CD4-positive, alpha-beta T cell (primary cell): ENCODE results near the gene KIF26B. TPM values are rescaled to one million over a fixed set of nuclear protein-coding genes. Genes with fewer than 3 reads are reported as not detected.

Source experiments
- ATAC-seq: fragments of 200-7000 bp; cut with Tn5 transposase; one replicate; pipeline ENCODE4 v1.10.0; 2022; ENCODE audit warnings: mild to moderate bottlenecking; ENCODE audit not compliant: poor library complexity
- CTCF ChIA-PET: fragments of 350-600 bp; sonication (Branson Sonifier 250); formaldehyde crosslinking; loops from one replicate; lab custom pipeline; 2021; ENCODE audit warnings: antibody characterized with exemption, inconsistent platforms; lab: Charles Lee
- POLR2A ChIA-PET: fragments of 350-600 bp; sonication (Branson Sonifier 250); formaldehyde crosslinking; loops from one replicate; lab custom pipeline; 2021; ENCODE audit warnings: antibody characterized with exemption, inconsistent platforms; lab: Charles Lee
- DNase-seq, 14 experiments: peaks; one replicate each; pipeline ENCODE4 v3.0.0-alpha.2; 2013 to 2020; ENCODE audit warnings: mixed read lengths in 2 of 14
- H3K27ac ChIP-seq, 2 donors: one replicate each; pipeline versions ENCODE4 v1.5.1 to v1.7.0; 2013; ENCODE audit warnings: low read length in 2 of 2, low read depth in 1 of 2, mild to moderate bottlenecking in 1 of 2
- H3K27me3 ChIP-seq, 2 experiments: 1 replicate in 1 of 2; 2 replicates in 1 of 2; pipeline versions ENCODE4 v1.6.1 to v1.7.0; 2013; ENCODE audit warnings: low read length in 2 of 2, control low read depth in 1 of 2, mild to moderate bottlenecking in 1 of 2, moderate library complexity in 1 of 2; ENCODE audit not compliant: insufficient read depth in 2 of 2, control insufficient read depth in 1 of 2
- H3K36me3 ChIP-seq: one replicate; pipeline ENCODE4 v1.6.1; 2013; ENCODE audit warnings: low read length, control low read depth; ENCODE audit not compliant: insufficient read depth
- H3K4me1 ChIP-seq: one replicate; pipeline ENCODE4 v1.6.1; 2013; ENCODE audit warnings: low read length, control low read depth; ENCODE audit not compliant: insufficient read depth
- H3K4me3 ChIP-seq: one replicate; pipeline ENCODE4 v1.5.1; 2013; ENCODE audit warnings: mild to moderate bottlenecking, low read length, moderate library complexity
- H3K9me3 ChIP-seq, 2 experiments: 1 replicate in 1 of 2; 2 replicates in 1 of 2; pipeline versions ENCODE4 v1.6.1 to v1.7.0; 2013; ENCODE audit warnings: low read length in 2 of 2, mild to moderate bottlenecking in 2 of 2, control low read depth in 1 of 2, moderate library complexity in 1 of 2; ENCODE audit not compliant: control insufficient read depth in 1 of 2, insufficient read depth in 1 of 2
- H3K27ac Mint-ChIP-seq: one replicate; pipeline ENCODE4 v1.8.0; 2020; ENCODE audit warnings: mixed read lengths
- H3K27me3 Mint-ChIP-seq: one replicate; pipeline ENCODE4 v1.8.0; 2021; ENCODE audit warnings: mixed read lengths
- H3K36me3 Mint-ChIP-seq: one replicate; pipeline ENCODE4 v1.8.0; 2021; ENCODE audit warnings: low read depth, mixed read lengths
- H3K4me1 Mint-ChIP-seq: one replicate; pipeline ENCODE4 v1.8.0; 2021; ENCODE audit warnings: low read depth, mixed read lengths
- H3K4me3 Mint-ChIP-seq: one replicate; pipeline ENCODE4 v1.8.0; 2020; ENCODE audit warnings: mild to moderate bottlenecking, mixed read lengths
- H3K9me3 Mint-ChIP-seq: one replicate; pipeline ENCODE4 v1.8.0; 2020; ENCODE audit warnings: mixed read lengths
- intact Hi-C, 2 experiments: fragments of 100-400 bp; cut with DNase I in 1 of 2; cut with micrococcal nuclease in 1 of 2; formaldehyde crosslinking; loops; one replicate each; pipeline versions ENCODE4 v1.15.1 to v1.9.0; 2023 to 2025; cut with DNase I, micrococcal nuclease
- total RNA-seq, 174 experiments: library from RNA in 2 of 174; stranded (reverse) in 2 of 174; gene quantifications; one replicate each; pipeline ENCODE4 v1.2.3 and lab custom pipeline; 2021 to 2026
- TF ChIP-seq, protein P1 (sequence below): fragments of 200-600 bp; IDR thresholded peaks from one replicate; pipeline ENCODE4 v1.8.0; 2022; ENCODE audit warnings: antibody characterized with exemption, mild to moderate bottlenecking

KIF26B gene
- total RNA-seq, 2 experiments from 2014 or later = 0.03 TPM; not detected in 1

DNA sequence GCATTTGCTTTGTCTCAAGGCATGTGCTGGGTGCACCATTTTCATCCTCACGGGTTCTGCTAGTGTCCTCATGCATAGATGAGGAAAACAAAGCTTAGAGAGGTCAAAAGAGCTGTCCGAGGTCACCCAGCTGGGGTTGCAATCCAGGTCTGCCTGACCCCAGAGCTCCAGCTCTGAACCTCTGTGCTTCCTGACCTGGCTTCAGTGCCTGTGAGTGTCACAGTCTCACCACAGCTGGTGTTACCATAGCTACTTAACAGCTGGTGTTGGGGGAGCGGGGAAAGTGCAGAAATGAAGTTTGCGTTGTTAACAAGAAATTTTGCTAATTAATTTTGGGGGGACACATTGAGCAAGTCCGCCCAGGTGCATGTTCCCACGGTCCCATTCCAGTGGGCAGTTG, 328.5 kb downstream of the KIF26B start:
- H3K9me3 Mint-ChIP-seq = no peaks in the 10 kb centered on the region
- no peak for DNase-seq
- H3K4me3 Mint-ChIP-seq = no peak overlapping the region
- no peaks in the 10 kb centered on the region for H3K36me3 ChIP-seq
- no peaks in the 10 kb centered on the region for H3K9me3 ChIP-seq
- no peaks in the 10 kb centered on the region for H3K27me3 ChIP-seq
- H3K4me1 ChIP-seq = no peaks in the 10 kb centered on the region
- no peak overlapping the region for H3K27ac Mint-ChIP-seq
- ChIA-PET POLR2A (no interaction called here), CTCF (no interaction called here)
- H3K27ac ChIP-seq = no peak overlapping the region
- no peaks in the 10 kb centered on the region for H3K4me1 Mint-ChIP-seq
- H3K4me3 ChIP-seq = no peak overlapping the region
- no peaks in the 10 kb centered on the region for H3K36me3 Mint-ChIP-seq
- TF ChIP-seq, protein P1, sequence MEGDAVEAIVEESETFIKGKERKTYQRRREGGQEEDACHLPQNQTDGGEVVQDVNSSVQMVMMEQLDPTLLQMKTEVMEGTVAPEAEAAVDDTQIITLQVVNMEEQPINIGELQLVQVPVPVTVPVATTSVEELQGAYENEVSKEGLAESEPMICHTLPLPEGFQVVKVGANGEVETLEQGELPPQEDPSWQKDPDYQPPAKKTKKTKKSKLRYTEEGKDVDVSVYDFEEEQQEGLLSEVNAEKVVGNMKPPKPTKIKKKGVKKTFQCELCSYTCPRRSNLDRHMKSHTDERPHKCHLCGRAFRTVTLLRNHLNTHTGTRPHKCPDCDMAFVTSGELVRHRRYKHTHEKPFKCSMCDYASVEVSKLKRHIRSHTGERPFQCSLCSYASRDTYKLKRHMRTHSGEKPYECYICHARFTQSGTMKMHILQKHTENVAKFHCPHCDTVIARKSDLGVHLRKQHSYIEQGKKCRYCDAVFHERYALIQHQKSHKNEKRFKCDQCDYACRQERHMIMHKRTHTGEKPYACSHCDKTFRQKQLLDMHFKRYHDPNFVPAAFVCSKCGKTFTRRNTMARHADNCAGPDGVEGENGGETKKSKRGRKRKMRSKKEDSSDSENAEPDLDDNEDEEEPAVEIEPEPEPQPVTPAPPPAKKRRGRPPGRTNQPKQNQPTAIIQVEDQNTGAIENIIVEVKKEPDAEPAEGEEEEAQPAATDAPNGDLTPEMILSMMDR = no peak
- ATAC-seq = no peak
- no peaks in the 10 kb centered on the region for H3K27me3 Mint-ChIP-seq
- intact Hi-C loops = no loop called here

DNA sequence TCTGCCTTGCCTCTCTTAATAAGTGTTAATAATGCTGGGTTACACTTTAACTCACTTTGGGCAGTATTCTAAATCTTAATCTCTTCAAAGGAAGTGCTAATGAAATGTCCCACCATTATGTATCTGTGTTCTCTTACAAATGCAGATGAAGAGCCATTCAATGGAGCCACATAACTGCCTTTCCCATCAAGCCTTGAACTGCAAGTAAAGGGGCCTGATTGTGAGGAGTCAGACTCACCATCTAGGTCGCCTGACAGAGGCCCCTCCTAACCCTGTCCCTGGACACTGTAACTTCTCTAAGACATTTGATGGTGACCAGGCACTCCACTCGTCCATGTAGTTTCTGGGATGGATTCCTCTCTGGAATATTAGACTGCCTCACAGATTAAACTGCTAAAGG, 329.4 kb downstream of the KIF26B start:
- Mint-ChIP-seq H3K4me3 (no peak overlapping the region), H3K9me3 (no peaks in the 10 kb centered on the region), H3K27me3 (no peaks in the 10 kb centered on the region), H3K36me3 (no peaks in the 10 kb centered on the region), H3K27ac (no peak overlapping the region), H3K4me1 (no peaks in the 10 kb centered on the region)
- no peaks in the 10 kb centered on the region for H3K4me1 ChIP-seq
- intact Hi-C loops = no loop called here
- no peaks in the 10 kb centered on the region for H3K9me3 ChIP-seq
- no peak overlapping the region for H3K4me3 ChIP-seq
- TF ChIP-seq, protein P1 = no peak
- H3K27ac ChIP-seq = no peak overlapping the region
- DNase-seq = no peak
- no peaks in the 10 kb centered on the region for H3K27me3 ChIP-seq
- POLR2A ChIA-PET = no interaction called here
- H3K36me3 ChIP-seq = no peaks in the 10 kb centered on the region
- CTCF ChIA-PET = no interaction called here
- ATAC-seq = no peak

DNA sequence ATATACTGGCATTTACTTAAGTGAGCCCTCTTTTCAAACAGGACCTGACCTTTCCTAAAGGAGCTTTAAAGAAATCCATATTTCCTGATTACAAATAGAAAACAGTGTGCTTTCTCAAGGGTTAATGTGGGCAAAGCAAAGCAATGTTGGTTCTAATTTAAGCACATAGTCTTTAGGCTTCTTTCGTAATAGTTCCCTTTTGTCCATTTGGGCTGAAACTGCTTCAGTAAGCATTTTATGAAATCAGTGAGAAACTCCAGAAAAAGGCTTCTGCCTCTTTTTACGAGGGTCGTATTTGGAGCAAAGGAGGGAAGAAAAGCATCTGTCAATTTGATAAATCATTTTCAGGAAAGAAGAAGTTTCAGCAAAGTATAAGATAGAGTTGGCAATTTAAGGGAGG, 331.2 kb downstream of the KIF26B start:
- H3K4me3 ChIP-seq = no peak overlapping the region
- Mint-ChIP-seq H3K27ac (no peak overlapping the region), H3K9me3 (no peaks in the 10 kb centered on the region), H3K4me3 (no peak overlapping the region), H3K27me3 (no peaks in the 10 kb centered on the region), H3K36me3 (no peaks in the 10 kb centered on the region), H3K4me1 (no peaks in the 10 kb centered on the region)
- ATAC-seq (no peak), DNase-seq (no peak)
- ChIA-PET CTCF (no interaction called here), POLR2A (no interaction called here)
- no peaks in the 10 kb centered on the region for H3K4me1 ChIP-seq
- no peaks in the 10 kb centered on the region for H3K27me3 ChIP-seq
- H3K27ac ChIP-seq = no peak overlapping the region
- intact Hi-C loops = no loop called here
- TF ChIP-seq, protein P1 = no peak
- no peaks in the 10 kb centered on the region for H3K36me3 ChIP-seq
- no peaks in the 10 kb centered on the region for H3K9me3 ChIP-seq
